Vagina (tissue), 2 donors: ENCODE measurements around the gene DDX51.

Source experiments
- POLR2A ChIP-seq, 2 donors: fragments of 450-650 bp; IDR thresholded peaks; one replicate each; pipeline ENCODE4 v1.6.1; 2017; ENCODE audit warnings: antibody characterized with exemption in 2 of 2, mild to moderate bottlenecking in 2 of 2, moderate library complexity in 2 of 2
- TF ChIP-seq, protein P1 (sequence below), 3 experiments: fragments of 450-650 bp in 2 of 3; fragments of 200-600 bp in 1 of 3; sonication (generic) in 1 of 3; IDR thresholded peaks; one replicate each; pipeline ENCODE4 v1.5.1; 2017 to 2019; ENCODE audit warnings: antibody characterized with exemption in 3 of 3, mild to moderate bottlenecking in 2 of 3, moderate library complexity in 2 of 3

GRCh38 chr12:132121283-132121682 lies 22.8 kb downstream of the DDX51 start:
- TF ChIP-seq POLR2A (IDR thresholded peaks at IDR 0.05): no peak
- TF ChIP-seq, protein P1, sequence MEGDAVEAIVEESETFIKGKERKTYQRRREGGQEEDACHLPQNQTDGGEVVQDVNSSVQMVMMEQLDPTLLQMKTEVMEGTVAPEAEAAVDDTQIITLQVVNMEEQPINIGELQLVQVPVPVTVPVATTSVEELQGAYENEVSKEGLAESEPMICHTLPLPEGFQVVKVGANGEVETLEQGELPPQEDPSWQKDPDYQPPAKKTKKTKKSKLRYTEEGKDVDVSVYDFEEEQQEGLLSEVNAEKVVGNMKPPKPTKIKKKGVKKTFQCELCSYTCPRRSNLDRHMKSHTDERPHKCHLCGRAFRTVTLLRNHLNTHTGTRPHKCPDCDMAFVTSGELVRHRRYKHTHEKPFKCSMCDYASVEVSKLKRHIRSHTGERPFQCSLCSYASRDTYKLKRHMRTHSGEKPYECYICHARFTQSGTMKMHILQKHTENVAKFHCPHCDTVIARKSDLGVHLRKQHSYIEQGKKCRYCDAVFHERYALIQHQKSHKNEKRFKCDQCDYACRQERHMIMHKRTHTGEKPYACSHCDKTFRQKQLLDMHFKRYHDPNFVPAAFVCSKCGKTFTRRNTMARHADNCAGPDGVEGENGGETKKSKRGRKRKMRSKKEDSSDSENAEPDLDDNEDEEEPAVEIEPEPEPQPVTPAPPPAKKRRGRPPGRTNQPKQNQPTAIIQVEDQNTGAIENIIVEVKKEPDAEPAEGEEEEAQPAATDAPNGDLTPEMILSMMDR (IDR thresholded peaks at IDR 0.05): no peak
